Nephron (organoid): Measurements from ENCODE around the gene MARVELD3.
A peak's percentile ranks its signal among the peaks of the same experiment; 100 is the strongest.

ENCODE experiments used
- H3K27ac Mint-ChIP-seq, 3 experiments: 2 replicates each; pipeline ENCODE4 v1.8.0; 2020; ENCODE audit warnings: mixed read lengths in 3 of 3, mild to moderate bottlenecking in 2 of 3, moderate library complexity in 1 of 3
- H3K27me3 Mint-ChIP-seq: 2 replicates; pipeline ENCODE4 v1.8.0; 2021; ENCODE audit warnings: low read depth, mild to moderate bottlenecking, moderate library complexity, mixed read lengths
- H3K36me3 Mint-ChIP-seq: 2 replicates; pipeline ENCODE4 v1.8.0; 2020; ENCODE audit warnings: low read depth, mixed read lengths
- H3K4me1 Mint-ChIP-seq: 2 replicates; pipeline ENCODE4 v1.8.0; 2020; ENCODE audit warnings: mixed read lengths
- H3K4me3 Mint-ChIP-seq, 3 experiments: 2 replicates each; pipeline ENCODE4 v1.8.0; 2020; ENCODE audit warnings: mild to moderate bottlenecking in 3 of 3, mixed read lengths in 3 of 3, moderate library complexity in 2 of 3
- H3K9me3 Mint-ChIP-seq: 2 replicates; pipeline ENCODE4 v1.8.0; 2020; ENCODE audit warnings: mixed read lengths
- TF ChIP-seq, protein P1 (sequence below), 3 experiments: fragments of 200-600 bp; sonication (generic); IDR thresholded peaks; one replicate each; pipeline ENCODE4 v1.5.0; 2021; ENCODE audit warnings: antibody characterized with exemption in 3 of 3; ENCODE audit not compliant: unreplicated experiment in 3 of 3

MARVELD3 gene

DNA sequence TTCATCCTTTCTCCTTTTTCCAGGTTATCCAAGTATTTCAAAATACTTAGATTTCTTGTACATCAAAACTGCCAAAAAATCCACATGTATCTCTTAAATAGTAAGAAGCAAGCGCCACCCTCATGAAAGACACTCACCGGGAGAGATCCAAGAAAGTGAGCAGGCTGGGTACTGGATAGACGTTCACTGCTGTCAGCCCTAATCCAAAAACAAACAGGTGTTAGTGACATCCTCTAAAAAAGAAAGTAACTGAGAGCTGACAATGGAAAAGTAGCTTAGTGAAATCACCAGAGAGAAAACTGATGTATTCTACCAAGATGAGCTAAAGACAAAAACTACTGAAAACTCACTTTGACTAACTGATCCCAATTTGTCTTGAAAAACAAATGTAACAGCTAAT, 46.1 kb downstream of the MARVELD3 start:
- no peaks in the 10 kb centered on the region for H3K9me3 Mint-ChIP-seq
- no peaks in the 10 kb centered on the region for H3K27me3 Mint-ChIP-seq
- H3K27ac Mint-ChIP-seq, result peak overlapping the region in 1 of 3 experiments; percentile 19
- no peak overlapping the region for H3K4me3 Mint-ChIP-seq
- peaks cover 74% of the 10 kb centered on the region for H3K36me3 Mint-ChIP-seq
- peaks cover 12% of the 10 kb centered on the region for H3K4me1 Mint-ChIP-seq
- TF ChIP-seq, protein P1, sequence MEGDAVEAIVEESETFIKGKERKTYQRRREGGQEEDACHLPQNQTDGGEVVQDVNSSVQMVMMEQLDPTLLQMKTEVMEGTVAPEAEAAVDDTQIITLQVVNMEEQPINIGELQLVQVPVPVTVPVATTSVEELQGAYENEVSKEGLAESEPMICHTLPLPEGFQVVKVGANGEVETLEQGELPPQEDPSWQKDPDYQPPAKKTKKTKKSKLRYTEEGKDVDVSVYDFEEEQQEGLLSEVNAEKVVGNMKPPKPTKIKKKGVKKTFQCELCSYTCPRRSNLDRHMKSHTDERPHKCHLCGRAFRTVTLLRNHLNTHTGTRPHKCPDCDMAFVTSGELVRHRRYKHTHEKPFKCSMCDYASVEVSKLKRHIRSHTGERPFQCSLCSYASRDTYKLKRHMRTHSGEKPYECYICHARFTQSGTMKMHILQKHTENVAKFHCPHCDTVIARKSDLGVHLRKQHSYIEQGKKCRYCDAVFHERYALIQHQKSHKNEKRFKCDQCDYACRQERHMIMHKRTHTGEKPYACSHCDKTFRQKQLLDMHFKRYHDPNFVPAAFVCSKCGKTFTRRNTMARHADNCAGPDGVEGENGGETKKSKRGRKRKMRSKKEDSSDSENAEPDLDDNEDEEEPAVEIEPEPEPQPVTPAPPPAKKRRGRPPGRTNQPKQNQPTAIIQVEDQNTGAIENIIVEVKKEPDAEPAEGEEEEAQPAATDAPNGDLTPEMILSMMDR (IDR thresholded peaks at IDR 0.05; ENCODE audit: unreplicated experiment in 3 of 3), result no peak

DNA sequence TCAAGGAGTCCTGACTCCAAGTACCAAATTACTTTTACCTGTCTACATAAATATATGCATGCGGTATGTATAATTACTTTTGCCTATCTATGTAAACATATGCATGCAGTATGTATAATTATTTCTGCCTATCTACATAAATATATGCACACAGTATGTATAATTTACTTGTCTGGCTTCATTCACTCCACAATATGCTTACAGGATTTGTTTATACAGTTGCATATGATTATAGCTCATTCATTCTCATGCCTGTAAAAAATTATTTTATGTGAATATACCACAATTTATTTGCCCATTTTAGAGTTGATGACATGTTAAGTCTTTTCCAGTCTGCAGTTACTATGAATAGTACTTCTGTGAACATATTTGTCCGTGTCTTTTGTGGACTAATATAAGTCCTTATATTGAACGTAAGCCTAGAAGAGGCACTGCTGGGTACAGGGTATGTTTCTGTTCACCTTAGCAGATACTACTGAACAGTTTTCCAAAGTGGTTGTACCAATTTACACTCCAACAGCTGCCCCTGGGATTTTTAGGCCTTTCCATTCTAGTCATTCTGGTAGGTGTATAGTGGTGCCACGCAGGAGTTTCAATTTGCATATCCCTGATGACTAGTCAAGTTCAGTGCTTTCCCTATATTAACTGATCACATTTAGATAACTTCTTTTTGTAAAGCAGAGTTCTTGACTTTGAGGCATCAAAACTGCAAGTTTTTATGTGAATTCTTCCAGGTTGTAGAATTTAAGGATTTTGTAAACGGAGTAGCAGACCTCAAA, 47.0 kb downstream of the MARVELD3 start:
- Mint-ChIP-seq H3K27me3 (no peaks in the 10 kb centered on the region), H3K27ac (no peak overlapping the region), H3K9me3 (no peaks in the 10 kb centered on the region), H3K4me1 (peaks cover 12% of the 10 kb centered on the region), H3K4me3 (no peak overlapping the region), H3K36me3 (peaks cover 76% of the 10 kb centered on the region)
- TF ChIP-seq, protein P1 (IDR thresholded peaks at IDR 0.05; ENCODE audit: unreplicated experiment in 3 of 3), result no peak

DNA sequence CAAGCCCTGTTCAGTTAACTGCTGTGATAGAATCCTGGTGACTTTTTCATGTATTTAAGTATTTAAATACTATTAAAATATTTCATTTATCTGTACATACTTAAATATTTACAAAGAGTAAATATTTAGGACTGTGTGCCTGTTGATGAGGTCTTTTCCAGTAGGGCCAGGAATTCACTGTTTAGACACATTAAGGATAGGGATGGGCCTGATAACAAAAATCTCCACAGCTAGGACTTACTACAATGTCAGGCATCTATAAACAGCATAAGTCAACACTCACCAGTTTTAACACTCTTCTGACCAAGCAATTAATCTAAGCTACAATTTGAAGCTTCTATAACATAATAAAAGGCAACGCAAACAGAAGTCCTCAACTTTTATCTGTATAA, 47.6 kb downstream of the MARVELD3 start:
- Mint-ChIP-seq H3K27me3 (no peaks in the 10 kb centered on the region), H3K27ac (no peak overlapping the region), H3K9me3 (no peaks in the 10 kb centered on the region), H3K4me3 (no peak overlapping the region), H3K4me1 (peaks cover 12% of the 10 kb centered on the region), H3K36me3 (peaks cover 74% of the 10 kb centered on the region)
- TF ChIP-seq, protein P1 (IDR thresholded peaks at IDR 0.05; ENCODE audit: unreplicated experiment in 3 of 3), result no peak

DNA sequence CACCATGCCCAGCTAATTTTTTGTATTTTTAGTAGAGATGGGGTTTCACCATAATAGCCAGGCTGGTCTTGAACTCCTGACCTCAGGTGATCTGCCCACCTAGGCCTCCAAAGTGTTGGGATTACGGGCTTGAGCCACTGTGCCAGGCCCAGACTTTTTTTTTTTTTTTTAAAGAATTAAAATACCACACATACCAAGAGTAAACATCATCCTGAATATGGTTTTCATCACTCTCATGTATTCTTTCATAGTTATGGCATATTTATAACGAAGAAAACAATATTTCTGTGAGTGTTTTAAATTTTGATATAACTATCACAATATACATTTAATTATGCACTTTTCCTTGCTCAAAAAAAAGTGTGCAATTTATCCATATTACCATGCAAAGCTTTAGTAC, 48.2 kb downstream of the MARVELD3 start:
- no peaks in the 10 kb centered on the region for H3K9me3 Mint-ChIP-seq
- no peak overlapping the region for H3K4me3 Mint-ChIP-seq
- H3K36me3 Mint-ChIP-seq, result peaks cover 71% of the 10 kb centered on the region
- H3K4me1 Mint-ChIP-seq, result peaks cover 12% of the 10 kb centered on the region
- H3K27me3 Mint-ChIP-seq, result no peaks in the 10 kb centered on the region
- TF ChIP-seq, protein P1 (IDR thresholded peaks at IDR 0.05; ENCODE audit: unreplicated experiment in 3 of 3), result no peak
- H3K27ac Mint-ChIP-seq, result no peak overlapping the region

DNA sequence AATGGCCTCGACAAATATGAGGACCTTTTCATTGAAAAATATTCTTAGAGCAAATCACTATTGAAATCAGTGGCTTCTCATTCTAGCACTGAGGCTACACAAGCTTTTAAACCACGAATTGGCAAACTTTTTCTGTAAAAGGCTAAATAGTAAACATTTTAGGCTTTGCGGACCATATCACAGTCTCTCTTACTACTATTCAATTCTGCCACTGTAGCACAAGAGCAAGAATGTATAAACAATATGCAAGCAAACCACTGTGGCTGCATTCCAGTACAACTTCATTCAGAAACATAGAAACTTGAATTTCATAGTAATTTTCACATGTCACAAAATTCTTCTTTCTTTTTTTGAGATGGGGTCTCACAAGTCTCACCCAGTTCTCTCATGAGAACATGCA, 49.4 kb downstream of the MARVELD3 start:
- Mint-ChIP-seq H3K36me3 (peaks cover 71% of the 10 kb centered on the region), H3K9me3 (no peaks in the 10 kb centered on the region), H3K4me3 (no peak overlapping the region), H3K4me1 (peaks cover 12% of the 10 kb centered on the region), H3K27ac (no peak overlapping the region), H3K27me3 (no peaks in the 10 kb centered on the region)
- TF ChIP-seq, protein P1 (IDR thresholded peaks at IDR 0.05; ENCODE audit: unreplicated experiment in 3 of 3), result no peak

DNA sequence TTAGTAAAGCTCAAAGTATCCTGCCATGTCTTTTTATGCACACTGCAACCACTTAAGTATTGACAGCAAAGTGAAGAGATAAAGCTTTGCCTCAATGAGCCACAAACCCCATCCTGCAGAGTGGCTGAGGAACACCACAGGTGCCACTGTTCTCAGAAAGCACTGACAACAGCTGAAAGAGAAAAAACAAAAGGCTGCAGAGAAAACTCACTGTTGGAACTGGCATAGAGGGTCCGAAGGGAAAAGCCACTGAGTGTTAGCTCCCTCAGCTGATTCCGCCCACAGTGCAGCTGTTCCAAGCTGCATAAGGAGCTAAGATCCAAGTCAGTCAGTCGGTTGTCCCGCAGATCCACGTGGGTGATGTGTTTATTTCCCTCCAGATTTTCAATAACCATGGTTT, 50.3 kb downstream of the MARVELD3 start:
- H3K27ac Mint-ChIP-seq, result peak overlapping the region in 2 of 3 experiments; percentile 36 to 60

More for the DNA sequence above, 50.3 kb downstream of the MARVELD3 start:
- Mint-ChIP-seq H3K27me3 (no peaks in the 10 kb centered on the region), H3K4me1 (peaks cover 12% of the 10 kb centered on the region), H3K4me3 (no peak overlapping the region), H3K9me3 (no peaks in the 10 kb centered on the region), H3K36me3 (peaks cover 71% of the 10 kb centered on the region)
- TF ChIP-seq, protein P1 (IDR thresholded peaks at IDR 0.05; ENCODE audit: unreplicated experiment in 3 of 3), result no peak
